Measurements from ENCODE around the gene ARSG.
A peak's percentile ranks its signal among the peaks of the same experiment; 100 is the strongest.
"Not testable (repeated sequence)": the region's sequence is repeated elsewhere in the genome, so short reads cannot be mapped to it uniquely, and the experiment has no call there.

Gene ARSG

DNA sequence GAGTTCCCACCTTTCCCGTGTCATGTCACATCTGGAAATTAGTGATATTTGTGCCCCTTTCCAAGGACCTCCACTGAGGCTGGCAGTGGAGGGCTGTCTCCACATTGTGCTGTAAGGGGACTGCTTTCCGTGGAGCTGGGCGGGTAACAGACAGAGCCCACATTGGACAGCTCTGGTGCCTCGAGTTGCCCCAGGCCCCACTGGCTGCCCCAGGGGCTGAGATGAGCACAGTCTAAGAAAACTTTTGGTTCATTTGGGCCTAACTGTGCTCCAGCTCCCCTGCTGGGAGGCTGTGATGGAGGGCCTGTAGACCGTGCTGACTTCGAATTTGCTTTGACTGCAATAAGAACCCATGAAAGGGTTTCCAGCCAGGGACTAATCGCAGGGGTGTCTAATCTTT is 38.0 kb downstream of the ARSG start:
- no peak for DNase-seq (ENCODE audit: low read depth)

DNA sequence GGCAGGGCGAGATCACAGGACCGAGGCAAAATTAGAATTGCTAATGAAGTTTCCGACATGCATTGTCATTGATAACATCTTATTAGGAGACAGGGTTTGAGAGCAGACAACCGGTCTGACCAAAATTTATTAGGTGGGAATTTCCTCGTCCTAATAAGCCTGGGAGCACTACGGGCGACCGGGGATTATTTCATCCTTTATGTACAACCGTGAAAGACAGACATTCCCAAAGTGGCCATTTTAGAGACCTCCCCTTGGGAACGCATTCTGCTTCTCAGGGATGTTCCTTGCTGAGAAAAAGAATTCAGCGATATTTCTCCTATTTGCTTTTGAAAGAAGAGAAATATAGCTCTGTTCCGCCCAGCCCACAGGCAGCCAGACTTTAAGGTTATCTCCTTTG is 40.6 kb downstream of the ARSG start:
- not testable (repeated sequence) for DNase-seq (ENCODE audit: low read depth)

DNA sequence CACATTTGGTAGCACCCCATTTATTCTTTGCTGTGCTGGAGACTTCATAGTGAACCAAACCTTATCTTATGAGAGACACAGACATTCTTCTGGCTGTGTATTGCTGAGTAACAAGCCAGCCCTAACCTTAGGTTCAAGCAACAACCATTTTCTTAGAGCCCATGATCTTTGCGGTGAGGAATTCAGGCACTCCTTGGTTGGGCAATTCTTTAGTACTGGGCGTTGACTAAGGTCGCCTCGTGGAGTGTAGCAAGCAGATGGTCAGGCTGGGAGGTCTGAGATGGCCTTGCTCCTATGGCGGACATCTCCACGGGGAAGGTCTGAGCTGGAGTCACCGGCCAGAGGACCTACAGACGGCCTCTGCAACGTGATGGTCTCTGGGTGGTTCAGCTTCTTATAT is 43.1 kb downstream of the ARSG start:
- no peak for DNase-seq (ENCODE audit: low read depth)

DNA sequence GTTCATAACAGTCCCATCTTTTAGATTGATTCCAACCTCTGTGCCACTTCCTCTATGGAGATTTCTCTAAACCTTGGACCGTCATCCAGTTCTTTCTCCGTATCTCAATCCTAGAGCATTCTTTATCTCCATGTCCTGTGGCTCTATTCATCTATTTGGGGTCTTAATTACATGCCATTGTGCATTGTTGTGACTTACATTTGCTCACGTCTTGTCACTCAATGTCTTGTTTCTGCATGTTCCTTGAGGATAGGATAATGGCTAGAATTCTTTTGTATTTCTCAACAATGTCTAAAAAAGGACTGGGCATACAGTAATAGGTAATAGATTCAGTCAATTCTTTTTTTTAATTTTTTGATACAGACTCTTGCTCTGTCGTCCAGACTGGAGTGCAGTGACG is 50.2 kb downstream of the ARSG start:
- DNase-seq (ENCODE audit: low read depth) = no peak

DNA sequence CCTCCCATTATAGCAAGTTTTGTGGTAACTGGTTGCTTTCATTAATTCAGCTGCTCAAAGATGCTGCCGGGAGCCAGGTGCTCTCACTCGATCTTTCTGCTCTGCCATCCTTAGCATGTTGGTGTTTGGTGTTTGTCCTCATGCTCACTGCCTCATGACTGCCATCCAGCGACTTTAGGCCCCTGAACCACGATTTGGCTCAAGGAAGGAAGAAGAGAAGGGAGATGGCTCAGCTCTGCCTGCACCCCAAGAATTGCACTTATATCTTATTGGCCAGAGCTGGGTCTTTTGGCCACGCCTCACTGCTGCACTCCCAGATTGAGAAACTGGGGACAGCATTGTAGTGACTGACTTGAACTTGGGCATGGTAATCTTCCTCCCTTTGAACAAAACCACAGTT is 52.7 kb downstream of the ARSG start:
- DNase-seq (ENCODE audit: low read depth) = no peak

DNA sequence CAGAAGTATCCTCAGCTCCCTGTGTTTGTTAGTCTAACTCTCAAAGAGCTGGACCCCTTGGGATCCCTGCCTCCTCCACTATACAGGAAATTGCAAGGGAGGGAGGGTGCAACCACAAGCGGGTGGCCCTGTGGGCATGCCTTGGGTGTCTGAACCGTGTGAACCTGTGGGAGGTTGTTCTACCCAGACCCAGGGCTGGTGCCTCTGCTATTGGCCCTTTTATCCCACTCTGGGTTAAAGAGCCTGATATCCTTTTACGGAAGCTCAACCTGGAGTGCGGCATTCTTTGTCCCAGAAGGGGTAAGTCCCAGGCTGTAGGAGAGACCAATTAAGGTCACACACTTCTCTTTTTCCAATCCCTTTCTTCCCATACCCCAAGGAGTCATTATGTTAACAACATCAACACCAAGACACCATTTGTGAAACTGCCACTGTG is 53.4 kb downstream of the ARSG start:
- DNase-seq (ENCODE audit: low read depth) = peak; percentile 19

DNA sequence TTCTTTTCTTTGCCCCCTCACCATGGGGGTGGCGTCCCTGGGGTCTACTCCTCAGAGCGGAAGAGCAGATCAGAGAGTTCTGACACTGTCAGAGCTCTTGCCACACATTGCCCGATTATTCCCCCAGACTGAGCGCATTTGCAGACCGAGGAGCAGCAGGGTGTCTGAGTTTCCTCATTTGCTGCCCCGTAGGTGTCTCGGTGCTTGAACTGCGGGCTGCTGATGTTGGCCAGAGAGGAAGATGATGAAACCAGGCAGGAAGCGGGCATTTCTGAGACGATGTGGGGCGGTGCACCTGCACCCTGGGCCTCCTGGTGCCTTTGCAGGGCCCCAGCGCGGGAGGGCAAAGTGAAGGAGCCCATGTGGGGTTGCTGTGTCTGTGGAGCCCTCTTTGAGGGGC is 55.2 kb downstream of the ARSG start:
- DNase-seq (ENCODE audit: low read depth) = peak; percentile 57

DNA sequence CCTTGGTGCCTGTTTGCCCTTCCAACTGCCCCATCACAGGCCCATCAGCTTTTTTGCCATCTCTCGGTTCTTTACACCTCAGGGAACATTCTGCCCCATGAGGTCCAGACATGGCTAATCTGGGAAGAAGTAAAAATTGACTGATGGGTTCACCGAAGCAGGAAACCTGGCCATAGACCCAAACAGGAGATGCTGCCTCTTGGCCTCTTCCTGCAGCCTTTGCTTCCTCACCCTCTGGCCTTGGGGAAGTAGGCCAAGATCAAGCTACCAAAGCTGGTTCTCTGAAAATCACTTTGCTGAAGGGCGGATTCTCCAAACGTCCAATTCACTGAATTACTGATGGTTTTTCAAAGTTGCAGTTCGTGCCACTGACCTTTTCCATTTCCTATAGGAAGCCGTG is 56.1 kb downstream of the ARSG start:
- no peak for DNase-seq (ENCODE audit: low read depth)

DNA sequence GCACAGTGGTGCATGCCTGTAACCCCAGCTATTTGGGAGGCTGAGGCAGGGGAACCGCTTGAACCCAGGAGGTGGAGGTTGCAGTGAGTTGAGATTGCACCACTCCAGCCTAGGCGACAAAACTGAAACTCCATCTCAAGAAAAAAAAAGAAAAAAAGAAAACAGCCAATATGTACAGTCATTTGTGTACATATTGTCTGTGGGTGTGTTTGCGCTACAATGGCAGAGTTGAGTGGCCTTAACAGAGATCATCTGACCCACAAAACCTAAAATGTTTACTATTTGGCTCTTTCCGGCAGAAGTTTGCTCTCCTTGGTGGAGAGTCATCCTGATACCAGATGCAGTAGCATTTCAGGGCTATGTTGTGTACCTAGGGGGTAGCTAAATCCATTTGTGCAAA is 57.9 kb downstream of the ARSG start:
- DNase-seq (ENCODE audit: low read depth) = no peak

DNA sequence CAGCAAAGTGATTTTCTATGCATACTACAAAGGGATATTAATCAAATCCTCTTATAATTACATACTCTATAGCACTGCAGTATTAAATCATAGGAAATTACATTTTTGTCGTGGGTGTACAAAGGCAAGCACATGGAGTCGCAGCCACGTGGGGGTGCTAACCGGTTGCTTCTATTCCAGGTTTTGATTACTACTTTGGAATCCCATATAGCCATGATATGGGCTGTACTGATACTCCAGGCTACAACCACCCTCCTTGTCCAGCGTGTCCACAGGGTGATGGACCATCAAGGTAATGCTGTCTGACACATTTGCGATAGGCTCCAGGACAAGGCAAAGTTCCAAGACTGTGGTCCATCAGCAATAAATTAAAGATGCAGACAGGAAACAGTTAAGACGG is 60.1 kb downstream of the ARSG start:
- no peak for DNase-seq (ENCODE audit: low read depth)

DNA sequence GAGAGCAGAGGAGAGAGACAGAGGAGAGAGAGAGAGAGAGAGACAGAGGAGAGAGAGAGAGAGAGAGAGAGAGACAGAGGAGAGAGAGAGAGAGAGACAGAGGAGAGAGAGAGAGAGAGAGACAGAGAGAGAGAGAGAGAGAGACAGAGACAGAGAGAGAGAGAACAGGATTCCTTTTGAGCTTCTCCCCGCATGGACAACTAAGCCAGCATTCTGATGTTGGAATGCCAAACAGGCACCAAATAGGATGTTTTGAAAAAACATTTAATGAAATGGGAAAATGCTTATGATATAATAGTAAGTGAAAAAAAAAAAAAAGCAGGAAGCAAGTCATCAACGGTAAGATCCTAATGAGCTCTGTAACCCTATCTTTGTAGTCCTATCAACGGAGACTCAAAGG is 60.7 kb downstream of the ARSG start:
- DNase-seq (ENCODE audit: low read depth) = no peak

DNA sequence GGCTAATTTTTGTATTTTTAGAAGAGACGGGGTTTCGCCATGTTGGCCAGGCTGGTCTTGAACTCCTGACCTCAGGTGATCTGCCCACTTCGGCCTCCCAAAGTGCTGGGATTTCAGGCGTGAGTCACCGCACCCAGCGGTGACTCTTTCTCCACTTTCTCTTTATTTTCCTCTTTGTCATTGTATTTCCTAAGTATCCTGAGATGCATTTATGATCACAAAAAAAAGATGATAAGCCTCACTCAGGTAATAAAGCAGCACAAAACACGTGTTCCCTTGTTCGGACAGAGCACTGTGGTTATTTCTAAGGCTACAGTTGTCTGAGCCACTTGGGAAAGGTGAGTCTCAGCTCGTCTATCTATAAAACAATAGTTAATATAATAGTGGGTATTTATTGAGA is 61.4 kb downstream of the ARSG start:
- DNase-seq (ENCODE audit: low read depth) = not testable (repeated sequence)

DNA sequence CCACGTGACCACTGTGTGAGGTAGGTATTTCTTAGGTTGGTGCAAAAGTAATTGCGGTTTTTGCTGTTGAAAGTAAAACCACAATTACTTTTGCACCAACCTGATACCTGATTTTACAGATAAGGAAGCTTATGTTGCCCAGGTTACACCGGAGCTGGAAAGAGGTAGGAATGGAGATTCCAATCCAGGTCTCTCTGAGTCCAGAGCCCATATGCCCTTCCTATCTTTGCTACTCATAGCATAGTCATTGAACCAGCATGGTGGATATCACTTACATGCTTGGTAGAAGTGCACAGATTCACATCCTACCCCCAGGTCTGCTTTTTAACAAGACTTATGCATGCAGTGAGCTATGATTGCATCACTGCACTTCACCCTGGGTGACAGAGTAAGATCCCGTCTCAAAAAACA is 61.8 kb downstream of the ARSG start:
- no peak for DNase-seq (ENCODE audit: low read depth)

DNA sequence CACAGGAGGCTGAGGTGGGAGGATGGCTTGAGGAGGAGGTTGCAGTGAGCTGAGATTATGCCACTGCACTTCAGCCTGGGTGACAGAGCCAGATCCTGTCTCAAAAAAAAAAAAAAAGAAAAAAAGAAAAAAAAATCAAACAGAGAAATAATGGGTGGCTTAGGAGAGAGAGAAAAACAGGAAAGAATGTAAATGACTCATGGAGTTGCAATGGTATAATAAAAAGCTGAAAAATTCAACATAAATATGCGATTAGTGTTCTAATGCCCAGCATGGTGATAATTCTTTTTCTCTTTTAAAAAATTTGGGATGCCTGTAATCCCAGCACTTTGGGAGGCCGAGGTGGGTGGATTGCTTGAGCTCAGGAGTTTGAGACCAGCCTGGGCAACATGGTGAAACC is 63.0 kb downstream of the ARSG start:
- not testable (repeated sequence) for DNase-seq (ENCODE audit: low read depth)

DNA sequence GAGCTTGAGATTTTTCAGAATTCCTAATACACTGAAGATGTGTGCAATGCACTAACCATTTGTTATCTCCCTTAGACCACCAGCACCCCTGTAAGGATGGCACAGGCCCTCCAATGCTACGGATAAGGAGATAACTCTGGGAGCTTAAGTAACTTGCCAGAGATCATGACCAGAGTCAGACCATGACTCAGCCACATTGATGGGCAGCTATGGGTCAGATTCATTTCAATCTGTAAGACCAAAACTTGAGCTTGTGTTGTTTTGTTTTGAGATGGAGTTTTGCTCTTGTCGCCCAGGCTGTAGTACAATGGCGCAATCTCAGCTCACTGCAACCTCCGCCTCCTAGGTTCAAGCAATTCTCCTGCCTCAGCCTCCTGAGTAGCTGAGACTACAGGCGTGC is 63.8 kb downstream of the ARSG start:
- not testable (repeated sequence) for DNase-seq (ENCODE audit: low read depth)

DNA sequence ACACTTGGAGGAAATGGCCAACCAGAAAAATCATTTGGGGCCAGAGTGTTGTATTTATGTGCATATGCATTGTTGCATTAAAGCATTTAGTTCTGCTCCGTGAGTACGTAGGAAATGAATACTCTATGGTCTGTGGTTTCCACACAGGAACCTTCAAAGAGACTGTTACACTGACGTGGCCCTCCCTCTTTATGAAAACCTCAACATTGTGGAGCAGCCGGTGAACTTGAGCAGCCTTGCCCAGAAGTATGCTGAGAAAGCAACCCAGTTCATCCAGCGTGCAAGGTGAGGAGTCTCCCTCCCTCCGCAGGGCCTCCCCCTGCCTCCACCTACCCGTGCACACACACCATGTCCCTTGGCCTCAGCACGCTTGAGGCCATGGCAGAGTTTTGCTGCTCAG is 65.2 kb downstream of the ARSG start:
- peak; percentile 40 for DNase-seq (ENCODE audit: low read depth)

DNA sequence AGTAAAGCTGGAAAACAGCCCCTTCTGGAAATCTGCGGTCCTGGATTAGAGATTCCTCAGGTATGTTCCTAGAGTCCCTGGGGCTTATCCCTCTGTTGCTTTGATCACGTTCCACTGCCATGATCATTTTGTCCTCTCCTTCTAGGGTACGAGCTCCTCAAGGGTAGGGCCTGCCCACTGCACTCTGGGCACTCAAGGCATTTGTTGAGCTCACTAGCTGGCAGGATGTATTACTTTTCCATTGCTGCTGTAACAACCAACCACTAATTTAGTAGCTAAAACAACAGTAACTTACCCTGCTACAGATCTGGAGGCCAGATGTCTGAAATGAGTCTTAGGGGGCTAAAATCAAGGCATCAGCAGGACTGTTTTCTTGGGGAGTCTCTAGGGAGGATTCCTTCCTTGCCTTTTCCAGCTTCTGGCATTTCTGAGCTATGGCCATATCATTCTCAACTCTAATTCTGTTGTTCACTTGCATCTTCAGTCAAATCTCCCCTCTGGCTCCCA is 65.7 kb downstream of the ARSG start:
- DNase-seq (ENCODE audit: low read depth) = no peak

DNA sequence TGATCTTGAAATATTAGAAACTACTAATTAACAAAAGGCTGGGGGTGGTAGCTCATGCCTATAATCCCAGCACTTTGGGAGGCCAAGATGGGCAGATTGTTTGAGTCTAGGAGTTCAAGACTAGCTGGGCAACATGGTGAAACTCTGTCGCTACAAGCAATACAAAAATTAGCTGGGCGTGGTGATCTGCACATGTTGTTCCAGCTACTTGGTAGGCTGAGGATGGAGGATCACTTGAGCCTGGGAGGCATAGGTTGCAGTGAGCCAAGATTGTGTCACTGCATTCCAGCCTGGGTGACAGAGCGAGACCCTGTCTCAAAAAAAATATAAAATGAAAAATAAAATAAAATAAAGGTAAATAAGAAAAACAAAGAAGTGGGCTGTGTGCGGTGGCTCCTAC is 66.6 kb downstream of the ARSG start:
- no peak for DNase-seq (ENCODE audit: low read depth)

DNA sequence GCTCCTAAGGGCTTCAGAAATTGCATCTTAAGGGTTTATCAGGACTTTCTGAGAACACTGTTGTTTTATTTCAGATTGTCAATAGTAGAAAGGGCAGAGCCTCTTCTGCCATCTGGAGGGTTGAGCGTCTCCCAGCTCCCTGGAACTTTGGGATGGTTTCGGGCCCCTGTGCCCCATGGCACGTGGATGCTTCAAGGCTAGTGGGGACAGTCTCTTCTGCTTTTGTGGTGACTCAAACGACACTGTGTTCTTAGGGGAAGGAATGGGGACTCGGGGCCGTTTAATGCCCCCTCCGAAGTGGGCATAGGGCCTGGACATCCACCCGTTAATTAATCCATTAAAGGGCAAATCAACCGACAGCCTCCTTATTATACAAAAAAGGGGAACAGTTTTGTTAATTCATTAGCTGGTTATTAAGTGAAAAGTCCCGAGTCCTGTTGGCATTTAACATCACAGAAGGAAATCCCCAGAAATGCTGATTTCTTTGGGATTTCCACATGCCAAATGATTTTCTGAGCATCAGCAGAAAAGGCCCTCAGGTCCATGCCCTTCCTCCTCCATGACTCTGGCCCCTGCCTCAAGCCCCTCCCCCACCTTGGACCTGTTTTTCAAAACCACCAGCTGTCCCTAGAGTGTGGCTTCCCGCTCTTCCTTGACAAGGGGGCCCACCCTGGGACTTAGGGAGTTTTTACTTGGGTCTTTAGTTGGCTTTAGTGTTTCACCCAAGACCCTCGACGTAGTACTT is 68.7 kb downstream of the ARSG start:
- DNase-seq (ENCODE audit: low read depth) = no peak

DNA sequence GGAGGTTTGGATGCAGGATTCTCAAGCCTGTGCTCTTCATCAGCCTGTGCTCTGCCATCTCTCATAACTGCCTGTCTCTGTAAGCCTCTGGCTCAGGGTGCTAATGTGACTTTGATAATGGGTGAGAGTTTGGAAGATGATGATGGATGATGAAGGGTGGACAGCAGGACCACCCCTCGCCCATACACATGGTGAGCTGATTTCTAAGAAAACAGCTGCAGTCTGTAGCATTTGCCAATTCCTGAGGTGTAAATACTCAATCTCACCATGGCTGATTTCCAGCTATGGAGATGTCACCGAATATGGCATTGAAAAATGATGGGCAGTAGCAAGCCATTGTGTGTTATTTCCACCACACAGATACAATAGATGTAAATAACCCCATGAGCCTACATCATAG is 74.2 kb downstream of the ARSG start:
- DNase-seq (ENCODE audit: low read depth) = no peak

DNA sequence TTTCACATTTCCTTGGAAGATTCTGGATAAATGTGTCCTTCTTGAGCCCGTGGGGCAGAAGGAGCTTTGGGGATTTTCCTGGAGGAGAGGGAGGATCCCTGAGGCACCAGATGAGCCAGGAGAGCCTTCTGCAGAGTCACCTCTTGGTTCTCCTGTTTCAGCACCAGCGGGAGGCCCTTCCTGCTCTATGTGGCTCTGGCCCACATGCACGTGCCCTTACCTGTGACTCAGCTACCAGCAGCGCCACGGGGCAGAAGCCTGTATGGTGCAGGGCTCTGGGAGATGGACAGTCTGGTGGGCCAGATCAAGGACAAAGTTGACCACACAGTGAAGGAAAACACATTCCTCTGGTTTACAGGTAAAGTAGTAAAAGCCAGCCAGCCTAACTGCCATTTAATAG is 77.1 kb downstream of the ARSG start:
- no peak for DNase-seq (ENCODE audit: low read depth)

DNA sequence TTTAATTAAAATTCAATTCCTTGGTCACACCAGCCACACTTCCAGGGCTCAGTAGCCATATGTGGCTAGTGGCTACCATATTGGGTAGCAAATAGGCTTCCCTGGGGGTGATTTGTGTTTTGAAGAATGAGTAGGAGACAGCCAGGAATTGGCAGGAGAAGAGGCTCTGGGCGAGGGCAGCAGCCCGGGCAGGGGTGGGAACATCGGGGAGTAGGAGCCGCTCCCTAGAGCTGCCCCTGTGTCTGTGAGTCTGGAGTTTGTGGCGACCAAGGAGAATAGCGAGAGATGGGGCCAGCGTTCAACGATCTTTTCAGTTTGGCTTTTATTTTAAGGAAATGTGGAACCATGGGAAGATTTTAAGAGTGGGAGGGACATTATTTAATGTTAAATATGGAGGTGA is 84.3 kb downstream of the ARSG start:
- DNase-seq (ENCODE audit: low read depth) = no peak

DNA sequence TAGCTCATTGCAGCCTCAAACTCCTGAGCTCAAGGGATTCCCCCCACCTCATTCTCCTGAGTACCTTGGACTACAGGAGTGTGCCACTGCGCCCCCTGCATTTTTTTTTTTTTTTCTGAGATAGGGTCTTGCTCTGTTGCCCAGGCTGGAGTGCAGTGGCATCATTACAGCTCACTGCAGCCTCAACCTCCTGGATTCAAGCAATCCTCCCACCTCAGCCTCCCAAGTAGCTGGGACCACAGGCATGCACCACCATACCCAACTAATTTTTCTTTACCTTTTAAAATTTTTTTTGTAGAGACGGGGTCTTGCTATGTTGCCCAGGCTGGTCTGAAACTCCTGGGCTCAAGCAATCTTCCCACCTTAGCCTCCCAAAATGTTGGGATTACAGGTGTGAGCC is 84.9 kb downstream of the ARSG start:
- not testable (repeated sequence) for DNase-seq (ENCODE audit: low read depth)

DNA sequence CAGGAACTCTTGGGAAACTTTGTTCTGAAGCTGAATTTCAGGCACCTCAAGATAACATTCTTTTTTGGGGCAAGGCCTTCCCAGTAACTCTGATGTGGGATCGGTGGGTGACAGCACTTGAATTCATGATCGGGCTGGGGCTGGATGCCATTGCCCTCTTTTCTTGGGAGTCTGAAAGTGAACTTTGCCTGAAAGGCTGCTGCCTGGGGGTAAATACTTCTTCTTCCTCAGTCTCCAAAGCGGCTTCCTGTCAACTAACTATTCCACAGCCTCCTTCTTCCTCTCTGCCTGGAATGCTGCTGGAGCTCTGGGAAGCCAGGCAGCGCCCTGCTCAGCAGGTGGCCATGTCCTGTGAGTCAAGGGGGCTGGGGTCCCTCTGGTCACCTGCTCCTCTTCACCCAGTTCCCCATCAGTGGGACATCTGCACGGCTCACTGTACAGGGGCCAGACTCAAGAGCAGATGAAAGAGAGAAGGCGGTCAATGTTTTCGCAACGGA is 86.5 kb downstream of the ARSG start:
- DNase-seq (ENCODE audit: low read depth) = no peak
